T-helper 9 cell (primary cell): ENCODE measurements around the gene WSCD2.

Source experiments
- DNase-seq: peaks from one replicate; pipeline ENCODE4 v3.0.0-alpha.2; 2020

Gene WSCD2

DNA sequence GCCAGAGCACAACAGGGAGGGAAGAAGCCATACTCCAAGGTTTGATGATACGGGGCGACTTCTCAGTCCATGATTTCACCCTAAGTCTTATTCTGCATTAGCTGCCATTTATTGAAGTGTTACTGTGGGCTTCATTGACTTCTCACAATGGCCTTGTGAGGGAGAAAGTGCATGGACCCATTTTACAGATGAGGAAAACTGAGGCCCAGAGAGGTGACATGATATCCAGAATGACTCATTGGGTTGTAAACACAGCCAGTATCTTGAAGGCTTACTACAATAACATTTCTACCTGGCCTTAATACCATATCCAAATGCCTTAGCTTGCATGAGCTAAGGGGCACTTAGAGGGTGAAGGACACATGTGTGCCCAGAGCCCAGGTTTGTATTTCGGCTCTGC, 109.4 kb downstream of the WSCD2 start:
- no peak for DNase-seq

DNA sequence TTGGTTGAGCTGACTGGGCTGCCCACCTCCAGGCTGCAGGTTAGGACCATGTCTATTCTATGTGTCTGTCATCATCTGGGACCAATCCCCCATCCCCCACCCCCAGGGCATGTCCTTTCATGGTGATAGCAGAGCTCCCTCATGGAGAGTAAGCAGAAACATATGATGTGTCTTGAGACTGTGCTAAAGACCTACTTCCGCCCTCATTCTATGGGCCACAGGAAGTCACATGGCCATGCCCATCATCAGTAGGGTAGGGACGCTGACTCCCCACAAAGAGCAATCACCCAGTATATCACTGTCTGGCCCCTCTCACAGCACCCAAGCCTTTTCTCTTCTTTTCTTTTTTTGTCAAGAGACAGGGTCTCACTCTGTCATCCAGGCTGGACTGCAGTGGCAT, 110.3 kb downstream of the WSCD2 start:
- DNase-seq, result no peak

DNA sequence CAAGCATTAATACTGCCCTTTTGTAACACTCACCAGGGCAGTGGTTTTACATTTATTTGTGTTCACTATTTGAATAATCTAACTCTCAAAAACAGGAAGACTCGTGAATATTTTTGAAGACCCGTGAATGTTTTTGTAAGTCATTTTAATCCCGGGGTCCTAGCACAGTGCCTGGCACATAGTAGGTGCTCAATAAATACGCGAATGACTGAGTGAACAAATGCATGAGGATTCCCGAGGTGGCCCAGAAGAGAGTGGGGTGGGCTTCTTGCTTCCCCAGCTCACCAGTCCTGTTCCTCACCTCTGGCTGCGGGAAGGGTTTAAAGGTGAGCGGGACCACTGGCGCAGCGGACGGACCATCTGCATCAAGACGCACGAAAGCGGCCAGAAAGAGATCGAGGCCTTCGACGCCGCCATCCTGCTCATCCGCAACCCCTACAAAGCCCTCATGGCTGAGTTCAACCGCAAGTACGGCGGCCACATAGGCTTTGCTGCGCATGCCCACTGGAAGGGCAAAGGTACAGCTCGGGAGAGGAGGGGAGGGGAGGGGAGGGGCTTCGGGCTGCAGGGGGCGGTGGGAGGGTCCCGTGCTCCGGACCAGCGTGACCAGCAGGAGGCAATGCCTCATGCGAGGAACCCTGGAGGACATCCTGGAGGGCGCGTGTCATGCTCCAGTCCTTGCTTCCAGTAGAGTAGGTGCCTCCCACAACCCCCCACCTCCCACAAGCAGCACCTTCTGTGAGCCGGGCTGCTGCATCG, 111.1 kb downstream of the WSCD2 start:
- DNase-seq, result no peak

DNA sequence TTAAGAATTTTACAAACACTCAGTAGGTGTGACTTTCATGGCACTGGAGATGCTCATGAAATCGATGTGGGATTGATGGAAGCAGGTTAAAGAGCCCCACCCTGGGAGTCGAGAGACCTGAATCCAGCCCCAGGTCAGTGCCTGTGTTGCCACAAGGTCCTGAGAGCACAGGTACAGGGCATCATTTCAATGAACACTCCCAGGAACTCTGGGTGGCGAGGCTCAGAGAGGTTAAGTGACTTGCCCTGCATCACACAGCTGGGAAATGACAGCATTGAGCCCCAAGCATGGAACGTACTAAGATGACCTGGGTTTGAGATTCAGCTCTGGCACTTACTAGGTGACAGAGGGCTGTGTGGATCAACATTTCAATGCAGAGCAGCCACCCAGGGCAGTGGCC, 111.8 kb downstream of the WSCD2 start:
- no peak for DNase-seq

DNA sequence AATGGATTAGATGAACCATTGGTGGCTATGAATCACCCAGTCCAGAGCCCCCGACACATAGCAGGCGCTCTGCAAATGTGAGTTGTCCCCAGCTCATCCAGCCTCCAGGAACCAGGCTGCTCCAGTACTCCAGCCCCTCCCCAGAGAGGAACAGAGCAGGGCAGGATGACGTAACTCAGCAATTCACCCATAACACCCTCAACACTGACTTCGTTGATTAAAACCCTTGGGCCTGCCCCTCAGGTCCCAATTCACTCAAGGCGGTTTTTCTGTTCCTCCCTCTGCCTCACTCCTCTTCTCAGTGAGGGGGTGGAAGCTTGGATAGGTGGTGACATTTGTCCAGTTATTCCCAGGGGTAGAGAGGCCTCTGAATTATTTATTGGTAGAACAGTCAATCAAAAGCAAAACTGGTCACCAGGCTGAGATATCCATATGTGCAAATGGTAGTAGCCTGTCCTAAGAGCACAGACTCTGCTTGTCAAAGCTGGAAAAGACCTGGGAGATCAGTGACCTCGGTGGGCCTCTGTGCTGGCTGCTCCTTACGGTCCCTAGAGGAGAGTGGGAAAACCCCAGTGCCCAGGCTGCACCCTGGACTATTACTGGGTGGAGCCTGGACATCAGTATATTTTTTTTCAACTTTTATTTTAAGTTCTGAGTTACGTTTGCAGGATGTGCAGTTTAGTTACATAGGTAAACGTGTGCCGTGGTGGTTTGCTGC, 113.1 kb downstream of the WSCD2 start:
- DNase-seq, result no peak

DNA sequence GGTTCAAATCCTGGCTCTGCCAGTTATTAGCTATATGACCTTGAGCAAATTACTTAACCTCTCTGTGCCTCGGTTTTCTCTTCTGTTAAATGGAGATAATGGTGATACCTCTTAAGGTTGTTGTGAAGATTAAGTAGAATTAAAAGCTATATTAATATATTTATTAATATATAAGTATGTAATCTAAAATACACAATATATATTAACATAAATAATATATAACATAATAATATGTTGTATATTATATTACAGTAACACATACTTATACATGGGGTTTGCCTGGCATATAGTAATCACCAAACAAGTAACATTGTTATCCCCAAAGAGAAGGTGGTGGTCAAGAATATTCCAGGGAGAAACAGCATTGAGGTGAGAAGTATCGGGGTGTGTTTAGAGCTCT, 118.0 kb downstream of the WSCD2 start:
- DNase-seq, result no peak

DNA sequence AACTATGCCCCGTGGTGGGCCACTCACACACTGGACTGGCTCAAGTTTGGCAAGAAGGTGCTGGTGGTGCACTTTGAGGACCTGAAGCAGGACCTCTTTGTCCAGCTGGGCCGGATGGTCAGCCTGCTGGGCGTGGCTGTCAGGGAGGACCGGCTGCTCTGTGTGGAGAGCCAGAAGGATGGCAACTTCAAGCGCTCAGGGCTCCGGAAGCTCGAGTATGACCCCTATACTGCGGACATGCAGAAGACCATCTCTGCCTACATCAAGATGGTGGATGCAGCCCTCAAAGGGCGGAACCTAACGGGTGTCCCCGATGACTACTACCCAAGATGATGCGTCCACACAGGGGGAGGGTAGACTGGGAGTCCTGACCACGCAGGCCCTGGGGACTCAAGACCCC, 118.9 kb downstream of the WSCD2 start:
- no peak for DNase-seq

DNA sequence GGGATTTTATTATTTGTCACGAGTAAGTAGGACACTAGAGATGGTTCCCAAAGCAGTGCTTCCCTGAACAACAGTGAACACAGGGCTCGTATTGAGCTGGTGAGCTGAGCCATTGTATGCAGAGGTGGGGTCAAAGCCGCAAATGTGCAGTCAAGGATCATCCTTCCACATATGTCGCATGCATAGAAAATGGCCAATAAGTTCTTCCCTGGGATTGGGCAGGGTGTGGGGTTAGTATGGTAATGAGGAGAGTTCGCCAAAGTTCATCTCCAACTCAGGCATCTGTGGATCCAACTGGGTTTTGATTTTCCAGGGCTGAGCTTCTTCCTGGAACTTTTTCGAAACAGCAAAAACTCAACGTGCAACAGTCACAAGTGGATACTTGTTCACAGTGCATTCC, 123.4 kb downstream of the WSCD2 start:
- DNase-seq, result no peak

DNA sequence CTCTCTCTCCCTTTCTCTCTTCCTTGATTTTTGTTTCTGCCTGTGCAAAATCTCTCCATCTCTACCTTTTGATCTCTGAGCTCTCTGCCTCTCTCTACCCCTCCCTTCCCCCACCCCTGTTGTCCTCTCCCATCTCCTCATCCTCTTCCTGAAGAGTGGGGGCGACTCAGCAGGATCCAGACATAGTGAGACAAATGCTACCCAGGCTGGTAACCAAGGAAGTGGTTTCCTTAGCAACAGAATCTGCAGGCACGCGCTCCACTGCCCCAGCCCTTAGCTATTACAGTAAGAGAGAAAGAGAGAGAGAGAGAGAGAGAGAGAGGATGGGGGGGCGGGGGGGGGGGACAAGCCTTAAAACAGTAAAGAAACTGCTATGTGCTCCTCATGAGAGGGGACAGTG, 124.5 kb downstream of the WSCD2 start:
- no peak for DNase-seq

DNA sequence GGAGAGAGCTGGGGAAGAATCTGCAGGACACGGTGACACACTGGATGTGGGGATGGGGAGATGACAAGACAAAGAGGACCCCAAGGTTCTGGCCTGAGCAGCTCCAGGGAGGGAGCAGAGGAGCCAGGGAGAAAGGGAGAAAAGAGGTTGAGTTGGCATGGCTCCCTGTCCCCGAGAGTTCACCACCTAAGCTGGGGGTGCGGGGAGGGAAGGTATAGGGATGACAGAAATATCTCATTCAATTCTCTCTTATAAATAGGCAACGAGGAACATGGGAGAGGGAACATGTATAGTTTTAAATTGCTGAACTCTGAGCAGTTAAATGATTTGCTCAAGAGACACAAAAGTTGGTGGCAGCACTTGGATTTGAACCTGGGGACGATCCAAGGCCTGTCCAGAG, 124.9 kb downstream of the WSCD2 start:
- no peak for DNase-seq

DNA sequence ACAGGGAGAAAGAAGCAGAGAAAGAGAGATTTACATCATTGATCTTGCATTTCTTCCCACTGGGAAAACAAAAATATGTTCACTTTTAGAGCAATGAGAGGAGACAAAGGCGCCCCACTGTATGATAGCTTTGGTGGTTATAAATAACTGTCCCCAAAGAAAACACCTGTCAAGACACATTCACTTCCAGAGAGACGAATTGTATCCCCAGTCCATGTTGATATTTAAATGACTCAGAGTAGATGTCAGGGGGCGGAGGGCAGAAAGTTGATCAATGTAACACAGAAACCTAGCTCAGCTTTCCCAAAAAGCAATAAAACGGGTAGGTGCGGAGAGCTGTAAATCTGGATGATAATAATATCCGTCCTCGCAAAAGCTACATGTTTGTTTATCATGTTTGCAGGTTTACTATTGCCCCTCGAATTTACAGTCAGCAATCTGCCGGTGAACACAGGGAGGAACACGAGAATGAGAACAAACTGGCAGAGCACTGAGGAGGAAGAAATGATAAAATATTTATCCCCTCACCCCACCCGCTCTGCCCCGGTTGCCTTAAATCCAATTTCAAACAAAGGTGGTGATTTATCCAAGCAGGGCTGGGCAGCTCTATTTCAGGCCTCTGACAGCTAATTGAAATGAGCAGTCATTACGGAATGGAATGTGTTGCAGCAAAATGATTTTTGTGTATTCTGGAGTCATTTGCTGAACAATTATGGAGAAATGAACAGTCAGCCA, 125.6 kb downstream of the WSCD2 start:
- DNase-seq, result no peak

DNA sequence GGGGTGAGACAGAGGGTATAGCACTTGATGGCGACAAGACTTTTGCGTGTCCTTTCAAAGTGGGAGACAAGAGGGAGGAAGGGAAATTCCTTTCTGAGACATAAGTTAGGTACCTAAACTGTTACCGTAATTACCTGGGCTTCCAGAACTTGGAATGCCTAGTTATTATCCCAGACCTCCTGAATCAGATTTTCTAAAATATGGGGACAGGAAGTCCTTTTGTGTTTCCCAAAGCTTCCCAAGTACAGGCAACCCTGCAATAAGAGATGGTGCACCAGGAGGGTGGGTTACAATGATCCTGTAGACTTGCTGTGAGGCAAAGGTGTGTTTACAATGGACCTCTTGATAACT, 126.1 kb downstream of the WSCD2 start:
- no peak for DNase-seq

DNA sequence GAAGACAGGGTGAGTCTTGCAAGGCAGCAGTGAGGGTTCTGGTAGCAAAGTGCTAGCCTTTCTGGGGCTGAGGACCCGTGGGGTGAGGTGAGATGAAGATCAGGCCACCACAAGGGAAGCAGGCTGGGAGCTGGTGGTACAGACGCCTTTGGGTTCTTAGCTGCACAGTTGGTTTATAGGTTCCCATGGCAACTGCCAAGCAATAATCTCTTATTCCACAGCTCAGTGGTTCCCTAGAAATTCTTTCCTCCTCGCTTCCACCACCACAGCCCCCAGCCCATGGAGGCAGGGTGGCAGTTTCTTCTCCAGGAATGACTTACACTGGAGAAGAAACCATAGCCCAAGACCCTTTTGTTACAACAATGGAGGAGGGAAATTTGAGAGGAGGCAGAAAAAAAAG, 127.9 kb downstream of the WSCD2 start:
- no peak for DNase-seq

DNA sequence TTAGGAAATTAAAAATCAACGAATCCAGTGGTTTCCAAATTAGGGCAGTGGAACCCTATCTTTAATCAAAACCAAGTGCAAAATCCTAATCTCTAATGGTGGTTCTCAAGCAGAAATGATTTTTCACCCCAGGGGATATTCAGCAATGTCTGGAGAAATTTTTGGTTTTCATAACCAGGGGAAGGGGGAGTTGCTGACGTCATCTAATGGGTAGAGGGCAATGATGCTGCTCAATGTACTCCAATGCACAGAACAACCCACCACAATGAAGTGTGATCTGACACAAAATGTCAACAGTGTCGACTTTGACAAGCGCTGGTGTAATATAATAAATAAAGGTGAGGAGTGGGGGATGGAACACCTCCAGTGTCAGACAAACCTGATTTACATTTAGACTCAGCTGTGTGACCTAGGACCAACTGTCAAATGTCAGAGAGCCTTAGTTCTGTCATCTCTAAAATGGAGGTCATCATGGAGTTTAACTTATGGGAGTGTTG, 128.6 kb downstream of the WSCD2 start:
- no peak for DNase-seq

DNA sequence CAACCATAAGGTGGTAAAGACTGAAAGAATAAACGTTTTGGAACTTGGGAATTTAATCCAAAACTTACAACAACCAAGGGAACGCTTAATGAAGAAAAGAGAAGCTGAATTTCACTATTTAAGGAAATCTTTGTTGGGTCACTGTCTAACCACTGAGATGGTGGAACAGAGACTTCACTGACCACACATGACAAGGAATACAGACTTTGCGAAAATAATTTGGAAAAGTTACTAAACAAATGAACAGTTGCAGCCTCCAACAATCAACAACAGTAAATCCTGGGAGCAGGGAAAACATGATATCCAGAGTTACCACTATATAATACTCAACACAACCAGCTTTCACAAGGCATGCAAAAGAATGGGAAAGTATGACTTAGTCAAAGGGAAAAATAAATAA, 131.0 kb downstream of the WSCD2 start:
- DNase-seq, result no peak

DNA sequence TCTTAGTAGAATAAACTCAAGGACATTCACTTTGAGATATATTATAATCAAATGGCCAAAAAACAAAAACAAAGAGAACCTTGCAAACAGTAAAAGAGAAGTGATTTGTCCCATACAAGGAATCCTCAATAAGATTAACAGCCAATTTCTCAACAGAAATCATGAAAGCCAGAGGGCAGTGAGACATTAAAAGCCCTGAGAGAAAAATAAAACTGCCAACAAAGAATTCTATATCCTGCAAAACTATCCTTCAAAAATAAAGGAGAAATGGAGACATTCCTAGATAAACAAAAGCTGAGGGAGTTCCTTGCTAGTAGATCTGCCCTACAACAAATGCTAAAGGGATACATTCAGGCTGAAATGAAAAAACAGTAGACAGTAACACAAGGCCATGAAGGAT, 131.9 kb downstream of the WSCD2 start:
- no peak for DNase-seq

DNA sequence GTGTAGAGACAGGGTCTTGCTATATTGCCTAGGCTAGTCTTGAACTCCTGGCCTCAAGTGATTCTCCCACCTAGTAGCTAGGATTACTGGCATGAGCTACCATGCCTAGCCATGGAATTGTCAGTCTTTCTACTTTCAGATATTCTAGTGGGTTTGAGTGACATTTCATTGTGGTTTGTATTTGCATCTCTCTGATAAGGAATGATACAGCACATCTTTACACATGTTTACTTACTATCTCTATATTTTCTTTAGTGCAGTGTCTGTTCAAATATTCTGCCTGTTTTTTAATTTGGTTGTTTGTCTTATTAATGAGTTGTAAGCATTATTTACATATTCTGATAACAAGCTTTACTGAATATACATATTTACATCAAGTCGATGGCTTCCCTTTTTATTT, 136.4 kb downstream of the WSCD2 start:
- DNase-seq, result no peak

DNA sequence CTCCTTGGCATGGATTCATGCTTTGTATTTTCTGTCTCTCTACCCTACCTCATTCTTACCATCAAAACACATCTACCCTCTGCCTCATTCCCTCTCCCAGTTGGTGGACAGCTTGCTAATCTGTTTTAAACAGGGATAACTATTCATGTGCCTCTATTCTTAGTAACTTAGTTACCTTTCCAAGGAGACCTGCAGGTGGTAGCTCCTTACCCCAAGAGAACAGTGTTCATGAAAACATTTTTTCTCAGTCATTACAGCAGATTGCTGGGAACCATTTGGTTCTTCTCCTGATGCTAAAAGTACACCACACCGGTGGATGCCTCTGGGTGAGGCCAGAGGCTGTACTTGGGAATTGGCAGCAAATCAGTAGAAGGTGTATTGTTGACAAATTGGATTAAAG, 137.0 kb downstream of the WSCD2 start:
- no peak for DNase-seq

DNA sequence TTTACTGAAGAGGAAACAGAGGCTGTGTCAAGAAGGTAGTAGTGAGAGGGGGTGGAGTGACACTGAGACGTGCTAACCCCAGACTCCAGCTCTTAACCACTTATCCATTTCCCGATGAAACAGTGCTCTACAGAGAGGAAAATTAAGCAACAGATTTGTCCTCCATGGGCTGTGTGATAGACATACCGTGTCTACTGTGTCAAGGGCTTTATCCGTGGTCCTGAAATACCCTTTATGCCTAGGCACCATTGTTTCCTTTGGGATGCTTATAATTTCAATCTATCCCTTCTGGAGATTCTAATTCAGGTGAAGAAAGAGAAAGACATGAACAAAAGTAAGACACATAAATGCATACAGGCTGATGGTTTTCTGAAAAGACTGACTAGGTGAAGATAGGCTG, 138.4 kb downstream of the WSCD2 start:
- DNase-seq, result no peak

DNA sequence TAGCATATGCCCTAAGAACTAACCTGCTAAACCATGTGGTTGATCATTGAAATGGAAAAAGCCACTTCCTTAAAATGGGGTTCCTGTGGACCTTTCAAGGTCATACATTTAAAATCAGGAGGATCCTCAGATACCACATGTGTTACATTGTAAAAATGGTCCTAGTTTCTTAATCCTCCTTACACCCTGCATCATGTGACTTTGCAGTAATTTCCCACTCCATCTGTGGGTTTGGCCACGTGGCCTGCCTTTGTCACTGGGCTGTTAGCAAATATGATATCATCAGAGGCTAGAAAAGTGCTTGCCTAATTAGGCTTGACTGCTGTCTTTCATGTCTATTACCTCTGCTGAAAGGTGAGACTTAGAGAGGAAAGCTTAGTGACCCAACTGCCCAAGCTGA, 139.3 kb downstream of the WSCD2 start:
- DNase-seq, result no peak

DNA sequence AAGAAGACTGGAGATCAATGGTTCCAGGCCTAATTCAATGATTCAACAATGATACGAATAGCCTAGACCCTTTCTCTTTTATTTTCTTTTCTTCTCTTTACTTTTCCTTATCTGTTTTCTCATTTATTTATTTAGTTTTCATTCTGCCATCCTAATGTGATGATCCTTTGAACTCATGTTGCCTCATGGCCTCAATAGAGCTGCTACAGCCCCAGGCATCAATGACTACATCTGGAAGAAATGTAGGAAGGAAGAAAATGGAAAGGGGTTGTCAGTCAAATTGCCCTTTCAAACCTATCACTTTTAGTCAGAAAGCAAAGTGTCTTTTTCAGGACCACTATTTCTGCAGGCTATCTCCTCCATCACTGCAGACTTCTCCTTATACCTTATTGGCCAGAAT, 140.1 kb downstream of the WSCD2 start:
- DNase-seq, result no peak

DNA sequence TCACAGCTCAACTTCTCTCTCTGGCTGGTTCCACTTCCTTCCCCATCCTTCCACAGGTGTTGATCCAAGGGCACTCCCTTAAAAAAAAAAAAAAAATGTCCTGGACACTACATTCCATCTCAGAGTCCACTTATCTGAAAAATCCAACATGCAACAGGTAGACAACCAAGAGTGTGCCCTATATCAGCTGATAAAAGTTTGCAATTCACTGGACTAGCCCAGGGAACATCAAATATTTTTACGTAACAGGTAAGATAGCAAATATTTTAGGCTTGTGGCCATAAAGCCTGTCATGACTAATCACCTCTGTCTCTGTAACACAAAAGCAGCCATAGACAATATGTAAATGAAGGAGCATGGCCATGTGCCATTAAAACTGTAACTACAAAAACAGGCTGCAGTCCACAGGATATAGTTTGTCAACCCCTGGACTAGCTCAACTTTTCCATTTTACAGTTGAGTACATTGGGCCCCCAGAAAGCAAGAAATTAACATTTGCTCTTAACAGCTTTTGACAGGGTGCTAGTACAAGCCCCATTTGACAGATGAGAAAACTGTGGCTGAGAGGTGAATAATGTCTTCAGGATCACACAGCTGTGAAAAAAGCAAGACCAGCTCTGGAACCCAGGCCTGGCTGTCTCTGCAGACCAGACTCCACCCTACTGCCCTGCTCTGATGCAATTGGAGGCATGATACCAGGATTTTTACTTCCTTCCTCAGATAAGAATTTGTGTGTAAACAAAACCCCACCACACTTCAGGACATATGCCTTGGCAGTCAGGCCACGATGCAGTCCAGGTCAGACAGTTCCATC, 141.2 kb downstream of the WSCD2 start:
- no peak for DNase-seq

DNA sequence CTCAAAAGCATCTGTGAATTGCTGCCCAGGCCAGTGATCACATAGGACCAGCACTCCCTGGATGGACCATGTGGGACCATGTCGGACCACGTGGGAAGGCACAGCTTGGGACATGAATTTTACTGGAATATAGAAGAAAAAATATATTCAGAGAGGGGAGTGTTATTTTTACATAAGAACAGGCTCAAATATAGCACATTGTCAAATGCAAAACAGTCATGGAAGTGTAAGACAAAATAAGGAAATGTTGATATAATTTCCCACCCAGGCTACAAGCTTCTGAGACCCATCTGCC, 141.7 kb downstream of the WSCD2 start:
- no peak for DNase-seq
